ENCODE measurements around the gene FUT7. TPM values are rescaled to one million over a fixed set of nuclear protein-coding genes. Genes with fewer than 3 reads are reported as not detected.

The FUT7 gene
- total RNA-seq, 1 donor, result not detected

DNA sequence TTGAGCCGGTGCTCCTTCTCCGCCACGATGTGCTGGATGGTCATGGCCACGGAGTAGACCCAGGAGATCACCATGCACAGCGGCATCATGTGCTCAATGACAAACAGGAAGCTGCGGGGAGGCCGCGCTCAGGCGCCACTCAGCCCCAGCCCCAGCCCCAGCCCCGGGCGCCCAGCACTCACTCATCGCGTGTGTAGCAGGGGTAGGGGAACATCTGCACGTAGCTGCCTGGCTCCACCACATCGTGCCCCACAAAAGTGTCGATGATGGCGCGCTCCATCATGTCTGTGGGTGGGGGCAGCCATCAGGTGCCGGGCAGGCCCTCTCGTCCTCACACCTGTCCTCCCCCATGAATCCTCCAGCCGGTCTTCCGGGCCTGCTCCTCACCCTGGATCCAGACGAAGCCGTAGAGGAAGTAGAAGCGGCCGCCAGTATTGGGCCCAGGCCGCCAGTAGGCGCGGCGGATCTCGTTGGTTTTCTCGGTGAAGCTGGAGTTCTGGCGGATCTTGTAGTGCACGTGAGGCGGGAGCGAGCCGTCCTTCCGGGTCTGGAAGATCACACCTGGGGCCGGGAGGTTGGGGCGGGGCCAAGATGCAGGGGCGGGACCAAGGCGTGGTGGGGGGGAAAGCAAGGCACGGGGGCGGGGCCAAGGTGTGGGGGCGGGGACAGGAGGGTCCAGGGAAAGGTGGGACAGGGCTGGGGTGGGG is 13.9 kb downstream of the FUT7 start:
- Histone ChIP-seq H4K20me1 (ENCODE audit: insufficient read depth, low read length) (peaks cover 6% of the 10 kb centered on the region), H3K27ac (ENCODE audit: low read depth, low read length) (no peak overlapping the region), H3K79me2 (ENCODE audit: insufficient read depth, low read length) (no peaks in the 10 kb centered on the region), H3K4me2 (ENCODE audit: insufficient read depth, low read length) (no peak overlapping the region), H3K4me1 (ENCODE audit: insufficient read depth, low read length) (no peaks in the 10 kb centered on the region), H2AFZ (ENCODE audit: low read length) (no peak overlapping the region), H3K9me3 (ENCODE audit: low read depth, low read length) (no peaks in the 10 kb centered on the region), H3K4me3 (ENCODE audit: insufficient read depth, low read length) (no peak overlapping the region), H3K27me3 (ENCODE audit: insufficient read depth, low read length) (no peaks in the 10 kb centered on the region), H3K36me3 (ENCODE audit: insufficient read depth, low read length) (no peaks in the 10 kb centered on the region)
- no peak for DNase-seq (ENCODE audit: insufficient read length, low spot score, missing footprints)
- TF ChIP-seq, protein P1, sequence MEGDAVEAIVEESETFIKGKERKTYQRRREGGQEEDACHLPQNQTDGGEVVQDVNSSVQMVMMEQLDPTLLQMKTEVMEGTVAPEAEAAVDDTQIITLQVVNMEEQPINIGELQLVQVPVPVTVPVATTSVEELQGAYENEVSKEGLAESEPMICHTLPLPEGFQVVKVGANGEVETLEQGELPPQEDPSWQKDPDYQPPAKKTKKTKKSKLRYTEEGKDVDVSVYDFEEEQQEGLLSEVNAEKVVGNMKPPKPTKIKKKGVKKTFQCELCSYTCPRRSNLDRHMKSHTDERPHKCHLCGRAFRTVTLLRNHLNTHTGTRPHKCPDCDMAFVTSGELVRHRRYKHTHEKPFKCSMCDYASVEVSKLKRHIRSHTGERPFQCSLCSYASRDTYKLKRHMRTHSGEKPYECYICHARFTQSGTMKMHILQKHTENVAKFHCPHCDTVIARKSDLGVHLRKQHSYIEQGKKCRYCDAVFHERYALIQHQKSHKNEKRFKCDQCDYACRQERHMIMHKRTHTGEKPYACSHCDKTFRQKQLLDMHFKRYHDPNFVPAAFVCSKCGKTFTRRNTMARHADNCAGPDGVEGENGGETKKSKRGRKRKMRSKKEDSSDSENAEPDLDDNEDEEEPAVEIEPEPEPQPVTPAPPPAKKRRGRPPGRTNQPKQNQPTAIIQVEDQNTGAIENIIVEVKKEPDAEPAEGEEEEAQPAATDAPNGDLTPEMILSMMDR (IDR thresholded peaks at IDR 0.05; ENCODE audit: extremely low read depth, low read depth, low read length), result no peak

GRCh38 chr9:137017071-137017470 is 14.8 kb downstream of the FUT7 start:
- H3K27me3 ChIP-seq (ENCODE audit: insufficient read depth, low read length), result no peaks in the 10 kb centered on the region
- no peaks in the 10 kb centered on the region for H3K79me2 ChIP-seq (ENCODE audit: insufficient read depth, low read length)
- H3K4me3 ChIP-seq (ENCODE audit: insufficient read depth, low read length), result no peak overlapping the region
- TF ChIP-seq, protein P1 (IDR thresholded peaks at IDR 0.05; ENCODE audit: extremely low read depth, low read depth, low read length), result no peak
- no peaks in the 10 kb centered on the region for H3K4me1 ChIP-seq (ENCODE audit: insufficient read depth, low read length)
- no peak overlapping the region for H3K27ac ChIP-seq (ENCODE audit: low read depth, low read length)
- H3K36me3 ChIP-seq (ENCODE audit: insufficient read depth, low read length), result no peaks in the 10 kb centered on the region
- H3K9me3 ChIP-seq (ENCODE audit: low read depth, low read length), result no peaks in the 10 kb centered on the region
- peaks cover under 1% of the 10 kb centered on the region for H4K20me1 ChIP-seq (ENCODE audit: insufficient read depth, low read length)
- no peak overlapping the region for H3K4me2 ChIP-seq (ENCODE audit: insufficient read depth, low read length)
- no peak overlapping the region for H2AFZ ChIP-seq (ENCODE audit: low read length)
- DNase-seq (ENCODE audit: insufficient read length, low spot score, missing footprints), result no peak

GRCh38 chr9:137016436-137016835 is 15.5 kb downstream of the FUT7 start:
- no peak for DNase-seq (ENCODE audit: insufficient read length, low spot score, missing footprints)

GRCh38 chr9:137015976-137016375 is 15.9 kb downstream of the FUT7 start:
- Histone ChIP-seq H3K36me3 (ENCODE audit: insufficient read depth, low read length) (no peaks in the 10 kb centered on the region), H3K79me2 (ENCODE audit: insufficient read depth, low read length) (no peaks in the 10 kb centered on the region), H3K4me2 (ENCODE audit: insufficient read depth, low read length) (no peak overlapping the region), H4K20me1 (ENCODE audit: insufficient read depth, low read length) (no peaks in the 10 kb centered on the region), H3K27me3 (ENCODE audit: insufficient read depth, low read length) (no peaks in the 10 kb centered on the region), H3K27ac (ENCODE audit: low read depth, low read length) (no peak overlapping the region), H3K9me3 (ENCODE audit: low read depth, low read length) (no peaks in the 10 kb centered on the region), H3K4me3 (ENCODE audit: insufficient read depth, low read length) (no peak overlapping the region), H2AFZ (ENCODE audit: low read length) (no peak overlapping the region), H3K4me1 (ENCODE audit: insufficient read depth, low read length) (no peaks in the 10 kb centered on the region)
- no peak for DNase-seq (ENCODE audit: insufficient read length, low spot score, missing footprints)
- TF ChIP-seq, protein P1 (IDR thresholded peaks at IDR 0.05; ENCODE audit: extremely low read depth, low read depth, low read length), result no peak

More at GRCh38 chr9:137016436-137016835, 15.5 kb downstream of the FUT7 start:
- Histone ChIP-seq H3K36me3 (ENCODE audit: insufficient read depth, low read length) (no peaks in the 10 kb centered on the region), H3K27me3 (ENCODE audit: insufficient read depth, low read length) (no peaks in the 10 kb centered on the region), H3K4me2 (ENCODE audit: insufficient read depth, low read length) (no peak overlapping the region), H3K4me1 (ENCODE audit: insufficient read depth, low read length) (no peaks in the 10 kb centered on the region), H4K20me1 (ENCODE audit: insufficient read depth, low read length) (no peaks in the 10 kb centered on the region), H2AFZ (ENCODE audit: low read length) (no peak overlapping the region), H3K79me2 (ENCODE audit: insufficient read depth, low read length) (no peaks in the 10 kb centered on the region), H3K9me3 (ENCODE audit: low read depth, low read length) (no peaks in the 10 kb centered on the region), H3K4me3 (ENCODE audit: insufficient read depth, low read length) (no peak overlapping the region), H3K27ac (ENCODE audit: low read depth, low read length) (no peak overlapping the region)
- TF ChIP-seq, protein P1 (IDR thresholded peaks at IDR 0.05; ENCODE audit: extremely low read depth, low read depth, low read length), result no peak

Data from osteoblast (primary cell).